ENCODE results near the gene SRMS.
A peak's percentile ranks its signal among the peaks of the same experiment; 100 is the strongest.

SRMS gene

GRCh38 chr20:63498960-63499337, 48.6 kb downstream of the SRMS start, which contains the start of gene EEF1A2:
Gene EEF1A2, minus strand, starts transcription at chr20:63499083. Its CDS starts 1,320 bp downstream, at chr20:63497763.
- DNase-seq: no peak

- no peak for DNase-seq
Observed at GRCh38 chr20:63497946-63498935, 49.3 kb downstream of the SRMS start.

GRCh38 chr20:63497138-63497945, 50.2 kb downstream of the SRMS start:
- no peak for DNase-seq

GRCh38 chr20:63496596-63497120, 50.9 kb downstream of the SRMS start:
- DNase-seq: no peak

GRCh38 chr20:63495741-63496595, 51.6 kb downstream of the SRMS start:
- DNase-seq: peak; percentile 86

GRCh38 chr20:63495167-63495720, 52.3 kb downstream of the SRMS start:
- no peak for DNase-seq

GRCh38 chr20:63494420-63495166, 53.0 kb downstream of the SRMS start:
- no peak for DNase-seq

- DNase-seq: no peak
Observed at GRCh38 chr20:63494084-63494419, 53.5 kb downstream of the SRMS start.

- DNase-seq: no peak
Observed at GRCh38 chr20:63493563-63494020, 54.0 kb downstream of the SRMS start.

- no peak for DNase-seq
Observed at GRCh38 chr20:63492982-63493381, 54.6 kb downstream of the SRMS start.

- no peak for DNase-seq
Observed at GRCh38 chr20:63492518-63492917, 55.0 kb downstream of the SRMS start.

- DNase-seq: no peak
Observed at GRCh38 chr20:63491635-63492230, 55.8 kb downstream of the SRMS start.

- no peak for DNase-seq
Observed at GRCh38 chr20:63491078-63491477, 56.5 kb downstream of the SRMS start.
